ENCODE results near the gene LRCH4. TPM values are rescaled to one million over a fixed set of nuclear protein-coding genes. Genes with fewer than 3 reads are reported as not detected.

LRCH4 gene
- total and polyA plus RNA-seq, 9 of the 15 experiments (the other 6 are each of a cell fraction or from before 2014, with no cell fraction given) = 0.06 to 63.3 (median 15.0) TPM

- TF ChIP-seq MGA (IDR thresholded peaks at IDR 0.05) (no peak), CREB5 (CRISPR knock-in tag; IDR thresholded peaks at IDR 0.05) (no peak), ZNF280A (IDR thresholded peaks at IDR 0.05; ENCODE audit: low read depth, partially characterized antibody) (no peak), ETV5 (CRISPR knock-in tag; IDR thresholded peaks at IDR 0.05; ENCODE audit: low read depth) (no peak), RNF2 (IDR thresholded peaks at IDR 0.05) (no peak), KLF1 (tag; IDR thresholded peaks at IDR 0.05) (no peak), SRSF1 (IDR thresholded peaks at IDR 0.05; ENCODE audit: low read depth, low read length) (no peak)
Observed at GRCh38 chr7:100544386-100544785, 41.5 kb downstream of the LRCH4 start (continued).

Measured in K562 (cell line).